NCI-H1092 treated with DMSO at 0.1 percent for 48 hours (cell line): ENCODE measurements around the gene CAMKK1.
A peak's percentile ranks its signal among the peaks of the same experiment; 100 is the strongest.
"Not testable (repeated sequence)": the region's sequence is repeated elsewhere in the genome, so short reads cannot be mapped to it uniquely, and the experiment has no call there.

Experiments
- DNase-seq: peaks from one replicate; lab custom pipeline; 2025; lab: John Stamatoyannopoulos, UW

Gene CAMKK1

GRCh38 chr17:3845621-3846436 lies 47.0 kb downstream of the CAMKK1 start, which contains the start of gene NCBP3:
NCBP3 (minus strand) TSS chr17:3846246; CDS start chr17:3846223, 23 bp downstream.
- peak; percentile 74 for DNase-seq

- DNase-seq, result no peak
Observed at GRCh38 chr17:3845291-3845620, 47.6 kb downstream of the CAMKK1 start.

GRCh38 chr17:3844556-3844955 lies 48.3 kb downstream of the CAMKK1 start:
- DNase-seq, result not testable (repeated sequence)

- no peak for DNase-seq
Observed at GRCh38 chr17:3843935-3844516, 48.8 kb downstream of the CAMKK1 start.

GRCh38 chr17:3838206-3838605 lies 54.6 kb downstream of the CAMKK1 start:
- no peak for DNase-seq

GRCh38 chr17:3836551-3836950 lies 56.3 kb downstream of the CAMKK1 start:
- no peak for DNase-seq

GRCh38 chr17:3835410-3836229 lies 57.2 kb downstream of the CAMKK1 start:
- no peak for DNase-seq

GRCh38 chr17:3834811-3835210 lies 58.0 kb downstream of the CAMKK1 start:
- DNase-seq, result no peak

- no peak for DNase-seq
Observed at GRCh38 chr17:3828852-3829232, 64.0 kb downstream of the CAMKK1 start.

GRCh38 chr17:3828151-3828851 lies 64.6 kb downstream of the CAMKK1 start:
- no peak for DNase-seq

GRCh38 chr17:3827124-3827773 lies 65.6 kb downstream of the CAMKK1 start:
- peak; percentile 1 for DNase-seq

- DNase-seq, result no peak
Observed at GRCh38 chr17:3826191-3826590, 66.7 kb downstream of the CAMKK1 start.

GRCh38 chr17:3821101-3821500 lies 71.8 kb downstream of the CAMKK1 start:
- DNase-seq, result no peak

- DNase-seq, result no peak
Observed at GRCh38 chr17:3818786-3819185, 74.1 kb downstream of the CAMKK1 start.

- DNase-seq, result no peak
Observed at GRCh38 chr17:3817851-3818605, 74.8 kb downstream of the CAMKK1 start.

GRCh38 chr17:3815925-3816324 lies 76.9 kb downstream of the CAMKK1 start:
- DNase-seq, result no peak

- DNase-seq, result no peak
Observed at GRCh38 chr17:3815122-3815521, 77.7 kb downstream of the CAMKK1 start.

GRCh38 chr17:3814361-3814760 lies 78.5 kb downstream of the CAMKK1 start:
- no peak for DNase-seq

GRCh38 chr17:3813171-3813570 lies 79.7 kb downstream of the CAMKK1 start:
- no peak for DNase-seq

GRCh38 chr17:3812771-3813170 lies 80.1 kb downstream of the CAMKK1 start:
- DNase-seq, result no peak

- DNase-seq, result no peak
Observed at GRCh38 chr17:3812284-3812683, 80.6 kb downstream of the CAMKK1 start.
